GM12892 (cell line): Measurements from ENCODE around the gene RNF212.

Experiments
- DNase-seq: peaks from one replicate; pipeline ENCODE4 v3.0.0; 2011; ENCODE audit not compliant: insufficient read length
- FAIRE-seq: peaks from 2 replicates; lab custom pipeline; 2011; peaks lifted over from hg19 to GRCh38; lab: Jason Lieb, UNC
- POLR2A ChIP-seq: IDR thresholded peaks from 2 replicates; pipeline ENCODE4 v1.6.1; 2011; ENCODE audit warnings: low read depth, low read length, control low read depth
- POLR2AphosphoS5 ChIP-seq: IDR thresholded peaks from 2 replicates; pipeline ENCODE4 v1.6.1; 2011; ENCODE audit warnings: low read depth, low read length, control low read depth
- TAF1 ChIP-seq: IDR thresholded peaks from 2 replicates; pipeline ENCODE4 v1.6.1; 2011; ENCODE audit warnings: low read depth, mild to moderate bottlenecking, control low read depth, low read length, borderline replicate concordance

RNF212 gene

GRCh38 chr4:1096841-1097240 lies 16.5 kb downstream of the RNF212 start:
- DNase-seq (no peak), FAIRE-seq (no peak)
- no peak for TF ChIP-seq POLR2A
- TF ChIP-seq TAF1: no peak
- no peak for TF ChIP-seq POLR2AphosphoS5

- TF ChIP-seq TAF1: no peak
- no peak for TF ChIP-seq POLR2A
- TF ChIP-seq POLR2AphosphoS5: no peak
- DNase-seq (no peak), FAIRE-seq (no peak)
Measured at GRCh38 chr4:1094336-1094690, 19.1 kb downstream of the RNF212 start.

GRCh38 chr4:1093391-1094335 lies 19.7 kb downstream of the RNF212 start:
- TF ChIP-seq POLR2A (no peak), POLR2AphosphoS5 (no peak), TAF1 (no peak)
- DNase-seq (no peak), FAIRE-seq (no peak)

GRCh38 chr4:1092983-1093361 lies 20.4 kb downstream of the RNF212 start:
- TF ChIP-seq POLR2AphosphoS5 (no peak), POLR2A (no peak), TAF1 (no peak)
- no peak for FAIRE-seq
- DNase-seq: no peak

- TF ChIP-seq TAF1 (no peak), POLR2A (no peak), POLR2AphosphoS5 (no peak)
- FAIRE-seq (no peak), DNase-seq (no peak)
Measured at GRCh38 chr4:1092026-1092982, 21.1 kb downstream of the RNF212 start.

GRCh38 chr4:1091561-1091995 lies 21.8 kb downstream of the RNF212 start:
- DNase-seq: no peak
- FAIRE-seq: no peak
- no peak for TF ChIP-seq TAF1
- TF ChIP-seq POLR2A: no peak
- TF ChIP-seq POLR2AphosphoS5: no peak

- FAIRE-seq (no peak), DNase-seq (no peak)
- TF ChIP-seq POLR2AphosphoS5 (no peak), POLR2A (no peak)
Measured at GRCh38 chr4:1090465-1091440, 22.6 kb downstream of the RNF212 start.

- DNase-seq (no peak), FAIRE-seq (no peak)
- TF ChIP-seq TAF1: no peak
- no peak for TF ChIP-seq POLR2A
- TF ChIP-seq POLR2AphosphoS5: no peak
Measured at GRCh38 chr4:1090036-1090435, 23.3 kb downstream of the RNF212 start.

- FAIRE-seq: no peak
- TF ChIP-seq POLR2AphosphoS5 (no peak), TAF1 (no peak), POLR2A (no peak)
- no peak for DNase-seq
Measured at GRCh38 chr4:1087371-1087770, 26.0 kb downstream of the RNF212 start.

- TF ChIP-seq POLR2A (no peak), TAF1 (no peak), POLR2AphosphoS5 (no peak)
- FAIRE-seq: no peak
- no peak for DNase-seq
Measured at GRCh38 chr4:1086011-1086410, 27.4 kb downstream of the RNF212 start.

GRCh38 chr4:1085404-1085799 lies 28.0 kb downstream of the RNF212 start:
- TF ChIP-seq POLR2A (no peak), POLR2AphosphoS5 (no peak), TAF1 (no peak)
- FAIRE-seq (no peak), DNase-seq (no peak)
